ENCODE results near the gene ABCB4.
A peak's percentile ranks its signal among the peaks of the same experiment; 100 is the strongest.

Gene ABCB4

DNA sequence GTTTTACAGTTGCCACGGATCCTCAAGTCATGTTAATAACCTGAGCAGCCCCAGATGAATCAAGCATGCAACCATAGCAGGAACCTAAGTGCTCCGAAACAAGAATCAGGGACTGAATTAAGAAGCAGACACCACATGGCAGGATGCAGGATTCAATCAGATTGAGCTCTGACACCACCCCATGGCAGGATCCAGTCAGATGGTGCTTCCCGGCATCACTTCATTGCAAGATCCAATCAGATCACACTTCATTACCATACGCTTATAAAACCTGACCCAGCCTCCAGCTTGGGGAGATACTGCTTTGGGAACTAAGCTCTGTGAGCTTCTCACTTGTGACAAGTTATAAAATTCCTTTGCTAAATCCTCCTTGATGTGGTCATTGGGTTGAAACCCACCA lies 55.3 kb downstream of the ABCB4 start:
- TF ChIP-seq, protein P1, sequence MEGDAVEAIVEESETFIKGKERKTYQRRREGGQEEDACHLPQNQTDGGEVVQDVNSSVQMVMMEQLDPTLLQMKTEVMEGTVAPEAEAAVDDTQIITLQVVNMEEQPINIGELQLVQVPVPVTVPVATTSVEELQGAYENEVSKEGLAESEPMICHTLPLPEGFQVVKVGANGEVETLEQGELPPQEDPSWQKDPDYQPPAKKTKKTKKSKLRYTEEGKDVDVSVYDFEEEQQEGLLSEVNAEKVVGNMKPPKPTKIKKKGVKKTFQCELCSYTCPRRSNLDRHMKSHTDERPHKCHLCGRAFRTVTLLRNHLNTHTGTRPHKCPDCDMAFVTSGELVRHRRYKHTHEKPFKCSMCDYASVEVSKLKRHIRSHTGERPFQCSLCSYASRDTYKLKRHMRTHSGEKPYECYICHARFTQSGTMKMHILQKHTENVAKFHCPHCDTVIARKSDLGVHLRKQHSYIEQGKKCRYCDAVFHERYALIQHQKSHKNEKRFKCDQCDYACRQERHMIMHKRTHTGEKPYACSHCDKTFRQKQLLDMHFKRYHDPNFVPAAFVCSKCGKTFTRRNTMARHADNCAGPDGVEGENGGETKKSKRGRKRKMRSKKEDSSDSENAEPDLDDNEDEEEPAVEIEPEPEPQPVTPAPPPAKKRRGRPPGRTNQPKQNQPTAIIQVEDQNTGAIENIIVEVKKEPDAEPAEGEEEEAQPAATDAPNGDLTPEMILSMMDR (conservative IDR thresholded peaks at IDR 0.05), result no peak

DNA sequence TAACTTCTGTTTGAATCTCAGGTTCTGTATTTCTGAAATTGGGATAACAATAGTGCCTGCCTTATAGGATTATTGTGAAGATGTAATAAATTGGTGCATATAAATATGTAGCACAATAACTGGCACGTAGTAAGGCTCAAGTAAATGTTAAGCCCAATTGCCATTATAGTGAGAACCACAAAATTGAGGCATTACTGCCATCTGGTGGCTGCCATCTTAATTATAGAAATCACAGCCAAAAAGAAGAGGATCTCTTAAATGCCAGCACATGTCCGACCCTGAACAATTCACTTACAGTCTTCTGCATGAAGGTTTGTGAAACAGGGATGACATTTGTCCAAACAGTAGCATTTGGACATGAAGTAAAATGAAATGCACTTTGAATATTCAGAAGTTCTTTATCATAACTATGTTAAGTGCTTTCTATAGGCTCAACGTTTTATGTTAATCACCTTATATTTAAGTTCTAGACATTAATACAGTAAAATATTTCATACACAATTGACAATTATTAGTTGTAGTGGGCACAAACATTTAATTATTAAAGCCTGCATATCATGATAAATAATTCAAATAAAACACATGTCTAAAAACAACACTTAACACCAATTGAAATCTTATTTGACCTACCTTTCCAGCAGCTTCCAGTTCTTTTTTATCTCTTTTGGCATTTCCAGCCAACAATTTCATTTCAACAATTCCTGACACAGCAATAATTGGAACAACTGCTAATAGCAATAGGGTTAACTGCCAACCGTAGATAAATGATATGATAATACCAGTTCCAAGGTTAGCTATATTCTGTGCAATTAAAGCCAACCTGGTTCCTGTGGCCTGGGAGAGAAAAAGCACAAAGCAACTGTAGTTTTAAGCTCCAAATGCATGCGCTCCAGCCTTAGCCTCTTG lies 58.5 kb downstream of the ABCB4 start:
- no peak overlapping the region for H3K27ac ChIP-seq

More for the DNA sequence above, 55.3 kb downstream of the ABCB4 start:
- H3K27ac ChIP-seq, result no peak overlapping the region

DNA sequence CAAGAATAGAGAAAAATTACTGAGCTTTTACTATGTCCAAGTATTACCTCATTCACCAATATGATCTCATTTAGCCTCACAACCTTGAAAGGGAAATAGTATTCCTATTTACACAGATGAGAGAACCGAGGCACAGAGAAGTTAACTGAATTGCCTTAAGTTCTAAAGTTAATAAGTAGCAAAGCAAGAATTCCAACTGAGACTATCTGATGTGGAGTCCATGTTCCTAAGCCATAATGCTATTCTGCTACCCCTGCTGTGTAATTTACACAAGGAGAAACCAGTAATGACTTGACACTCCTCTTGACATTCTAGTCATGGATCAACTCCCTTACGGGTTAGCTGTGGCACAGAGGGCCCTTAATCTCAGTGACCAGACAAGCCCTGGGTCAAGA lies 60.7 kb downstream of the ABCB4 start:
- H3K27ac ChIP-seq, result no peak overlapping the region
- TF ChIP-seq, protein P1 (conservative IDR thresholded peaks at IDR 0.05), result no peak

More for the DNA sequence above, 58.5 kb downstream of the ABCB4 start:
- TF ChIP-seq, protein P1 (conservative IDR thresholded peaks at IDR 0.05), result peak; percentile 78

DNA sequence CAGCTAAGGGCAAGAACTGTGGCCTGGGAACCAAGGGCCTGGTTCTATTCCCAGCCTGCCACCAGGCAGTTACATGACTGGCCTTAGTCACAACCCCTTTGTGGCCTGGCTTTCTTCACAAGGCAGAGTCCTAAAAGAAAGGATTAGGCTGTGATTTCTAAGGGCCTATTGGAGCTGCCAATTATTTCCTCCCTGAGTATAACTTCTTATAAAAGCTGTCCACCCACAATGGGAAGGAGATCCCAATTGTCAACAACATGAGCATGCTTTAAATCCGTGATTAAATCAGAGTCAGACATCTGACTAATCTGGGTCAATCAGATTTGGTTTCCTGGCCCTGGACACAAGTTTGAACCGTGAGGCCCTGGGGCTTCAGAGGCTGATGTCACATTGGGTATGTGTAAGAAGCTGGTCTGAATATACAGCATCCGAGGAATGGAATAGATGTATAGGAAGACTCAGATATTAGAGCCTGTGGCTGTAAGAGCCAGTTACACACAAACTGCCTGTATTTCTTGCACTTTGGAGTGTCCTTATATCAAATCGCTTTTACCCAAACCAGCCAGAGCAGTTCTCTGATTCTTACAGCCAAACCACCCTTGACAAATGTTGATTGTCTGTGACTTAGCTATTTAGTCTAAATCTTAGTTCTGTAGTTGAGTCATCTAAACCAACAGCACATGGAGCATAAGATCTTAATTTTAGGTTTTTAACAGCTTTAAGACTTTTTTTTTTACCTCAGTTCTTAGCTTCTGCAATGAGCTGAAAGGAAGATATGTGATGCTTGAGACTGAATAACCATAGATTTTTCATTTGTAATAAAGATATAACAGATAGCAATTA lies 61.3 kb downstream of the ABCB4 start:
- no peak overlapping the region for H3K27ac ChIP-seq
- TF ChIP-seq, protein P1 (conservative IDR thresholded peaks at IDR 0.05), result no peak

DNA sequence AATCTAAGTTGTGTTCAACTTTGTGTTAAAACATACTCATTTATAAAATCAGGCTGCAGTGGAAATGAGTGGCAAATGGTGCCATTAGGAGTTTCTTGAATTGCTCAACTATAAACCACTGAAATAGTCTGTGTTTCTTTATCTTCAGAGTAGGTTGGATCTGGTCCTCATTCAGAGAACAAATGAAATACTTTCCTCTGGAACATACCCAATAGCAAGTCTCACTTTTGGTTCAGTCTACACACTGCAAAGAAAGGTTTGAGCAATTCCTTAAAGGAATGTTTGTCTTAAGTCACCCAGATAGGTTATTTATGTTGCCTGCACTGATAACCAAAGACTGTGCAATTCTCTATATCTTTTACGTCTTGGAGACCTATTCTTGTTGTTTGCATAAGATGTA lies 62.5 kb downstream of the ABCB4 start:
- no peak overlapping the region for H3K27ac ChIP-seq
- TF ChIP-seq, protein P1 (conservative IDR thresholded peaks at IDR 0.05), result no peak

DNA sequence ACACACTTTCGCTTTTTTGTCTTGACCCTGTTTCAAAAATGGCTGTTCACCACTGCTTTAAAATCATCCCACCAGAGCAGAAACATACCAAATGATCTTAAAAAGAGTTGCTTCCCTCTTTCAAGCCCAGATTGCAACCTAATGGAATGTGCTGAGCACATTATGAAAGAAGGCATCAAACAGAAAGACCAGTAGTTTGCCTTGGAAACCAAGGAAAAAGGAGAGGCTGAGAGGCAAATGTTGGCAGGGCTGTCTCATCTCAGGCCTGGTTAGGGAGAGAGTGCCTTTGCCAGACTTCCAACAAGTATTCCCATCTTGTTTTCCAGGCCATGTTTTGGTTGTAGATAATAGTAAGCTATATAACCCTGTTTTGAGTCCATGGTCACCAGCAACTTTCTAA lies 64.3 kb downstream of the ABCB4 start:
- no peak overlapping the region for H3K27ac ChIP-seq
- TF ChIP-seq, protein P1 (conservative IDR thresholded peaks at IDR 0.05), result no peak

DNA sequence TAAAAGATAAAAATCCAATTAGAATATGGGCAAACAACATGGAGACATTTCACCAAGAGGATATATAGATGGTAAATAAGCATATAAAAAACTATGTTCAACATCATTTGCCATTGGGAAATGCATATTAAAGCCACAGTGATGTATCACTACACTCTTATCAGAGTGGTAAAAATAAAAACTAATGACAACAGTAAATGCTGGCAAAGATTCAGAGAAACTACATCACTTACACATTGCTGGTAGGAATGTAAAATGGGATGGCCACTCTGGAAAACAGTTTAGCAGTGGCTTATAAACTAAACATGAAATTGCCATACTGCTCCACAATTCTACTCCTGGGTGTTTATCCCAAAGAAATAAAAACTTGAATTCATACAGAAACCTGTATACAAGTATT lies 70.8 kb downstream of the ABCB4 start:
- H3K27ac ChIP-seq, result no peak overlapping the region
- TF ChIP-seq, protein P1 (conservative IDR thresholded peaks at IDR 0.05), result no peak
